HEK293T (cell line): Measurements from ENCODE around the gene KCNQ2.

Experiments used
- CTCF ChIA-PET: fragments of 350-600 bp; formaldehyde crosslinking; extraction: SDS; loops from one replicate; lab custom pipeline; 2021; ENCODE audit warnings: antibody characterized with exemption, inconsistent platforms; lab: Yijun Ruan, JAX
- POLR2A ChIA-PET: fragments of 350-600 bp; formaldehyde crosslinking; extraction: SDS; loops from one replicate; lab custom pipeline; 2020; ENCODE audit warnings: antibody characterized with exemption, inconsistent platforms; lab: Yijun Ruan, JAX
- DNase-seq: peaks from one replicate; pipeline ENCODE4 v3.0.0; 2012; ENCODE audit warnings: mixed read lengths; ENCODE audit errors: extremely low spot score
- ARNT ChIP-seq: fragments of 450-650 bp; IDR thresholded peaks from 2 replicates; pipeline ENCODE4 v1.6.1; 2017; ENCODE audit warnings: mild to moderate bottlenecking
- BHLHE40 ChIP-seq: fragments of 450-650 bp; IDR thresholded peaks from 2 replicates; pipeline ENCODE4 v1.6.1; 2016; ENCODE audit warnings: mild to moderate bottlenecking, moderate library complexity, borderline replicate concordance
- CTBP1 ChIP-seq: fragments of 450-650 bp; IDR thresholded peaks from 2 replicates; pipeline ENCODE4 v1.6.1; 2016; ENCODE audit warnings: borderline replicate concordance
- ELF4 ChIP-seq: fragments of 450-650 bp; IDR thresholded peaks from 2 replicates; pipeline ENCODE4 v1.6.1; 2017; ENCODE audit warnings: antibody characterized with exemption
- FOXA1 ChIP-seq: fragments of 450-650 bp; IDR thresholded peaks from 2 replicates; pipeline ENCODE4 v1.6.1; 2016; ENCODE audit warnings: mild to moderate bottlenecking
- FOXK2 ChIP-seq: fragments of 450-650 bp; IDR thresholded peaks from 2 replicates; pipeline ENCODE4 v1.6.1; 2016; ENCODE audit warnings: mild to moderate bottlenecking
- FOXM1 ChIP-seq: fragments of 450-650 bp; IDR thresholded peaks from 2 replicates; pipeline ENCODE4 v1.6.1; 2017; ENCODE audit warnings: mild to moderate bottlenecking, borderline replicate concordance
- HDGF ChIP-seq: fragments of 450-650 bp; IDR thresholded peaks from 2 replicates; pipeline ENCODE4 v1.6.1; 2017; ENCODE audit warnings: antibody characterized with exemption, borderline replicate concordance
- L3MBTL2 ChIP-seq: fragments of 450-650 bp; conservative IDR thresholded peaks from 2 replicates; pipeline ENCODE4 v1.6.1; 2016; ENCODE audit warnings: mild to moderate bottlenecking
- LEF1 ChIP-seq: fragments of 450-650 bp; IDR thresholded peaks from 2 replicates; pipeline ENCODE4 v1.6.1; 2017; ENCODE audit warnings: mild to moderate bottlenecking, borderline replicate concordance
- NFRKB ChIP-seq: fragments of 450-650 bp; IDR thresholded peaks from 2 replicates; pipeline ENCODE4 v1.6.1; 2016; ENCODE audit warnings: mild to moderate bottlenecking, moderate library complexity
- PKNOX1 ChIP-seq: fragments of 450-650 bp; IDR thresholded peaks from 2 replicates; pipeline ENCODE4 v1.6.1; 2016
- SP1 ChIP-seq: fragments of 450-650 bp; IDR thresholded peaks from 2 replicates; pipeline ENCODE4 v1.6.1; 2017
- SUZ12 ChIP-seq: fragments of 450-650 bp; IDR thresholded peaks from 2 replicates; pipeline ENCODE4 v1.6.1; 2016; ENCODE audit warnings: mild to moderate bottlenecking
- TARDBP ChIP-seq: fragments of 450-650 bp; IDR thresholded peaks from 2 replicates; pipeline ENCODE4 v1.6.1; 2016
- ZNF384 ChIP-seq: fragments of 450-650 bp; IDR thresholded peaks from 2 replicates; pipeline ENCODE4 v1.6.1; 2016

The KCNQ2 gene

GRCh38 chr20:63487116-63487764 lies 14.8 kb upstream of the KCNQ2 start:
- ChIA-PET CTCF (no interaction called here), POLR2A (interaction anchor here (1.0 kb wide), 1 partner anchor 34 kb away, joined by 3 read pairs; no protein-coding TSS in a partner anchor)
- TF ChIP-seq ELF4: no peak
- no peak for TF ChIP-seq FOXA1
- TF ChIP-seq SUZ12: no peak
- TF ChIP-seq HDGF: no peak
- DNase-seq: no peak

- DNase-seq: no peak
- CTCF ChIA-PET: no interaction called here
Observed at GRCh38 chr20:63486300-63486855, 13.9 kb upstream of the KCNQ2 start.

GRCh38 chr20:63484651-63485403 lies 12.4 kb upstream of the KCNQ2 start:
- TF ChIP-seq L3MBTL2: no peak
- TF ChIP-seq PKNOX1: no peak
- no peak for TF ChIP-seq HDGF
- TF ChIP-seq LEF1: no peak
- no peak for DNase-seq
- ChIA-PET POLR2A (interaction anchor here (1.2 kb wide), 1 partner anchor 11 kb away, joined by 3 read pairs; no protein-coding TSS in a partner anchor), CTCF (interaction anchor here (1.0 kb wide), 1 partner anchor 11 kb away, joined by 4 read pairs; no protein-coding TSS in a partner anchor)

More at GRCh38 chr20:63486300-63486855, 13.9 kb upstream of the KCNQ2 start:
- POLR2A ChIA-PET: interaction anchor here (1.0 kb wide), 1 partner anchor 35 kb away, joined by 3 read pairs; no protein-coding TSS in a partner anchor
- TF ChIP-seq HDGF (no peak), FOXM1 (no peak), PKNOX1 (no peak), ELF4 (no peak), TARDBP (no peak), SP1 (no peak), BHLHE40 (no peak), ARNT (no peak), FOXK2 (no peak), NFRKB (no peak), L3MBTL2 (no peak), LEF1 (no peak), FOXA1 (no peak)

- ChIA-PET CTCF (interaction anchor here (0.7 to 1.0 kb wide), 2 partner anchors 12 to 175 kb away, joined by 3 to 4 read pairs; no protein-coding TSS in a partner anchor), POLR2A (interaction anchor here (1.2 kb wide), 1 partner anchor 10 kb away, joined by 3 read pairs; no protein-coding TSS in a partner anchor)
Observed at GRCh38 chr20:63484236-63484635, 11.8 kb upstream of the KCNQ2 start.

GRCh38 chr20:63483834-63484233 lies 11.4 kb upstream of the KCNQ2 start:
- POLR2A ChIA-PET: interaction anchor here (1.2 kb wide), 1 partner anchor 10 kb away, joined by 3 read pairs; no protein-coding TSS in a partner anchor
- TF ChIP-seq ZNF384: no peak
- no peak for TF ChIP-seq ELF4
- TF ChIP-seq FOXM1: no peak
- TF ChIP-seq NFRKB: no peak
- no peak for TF ChIP-seq L3MBTL2
- TF ChIP-seq FOXA1: no peak
- TF ChIP-seq HDGF: no peak
- no peak for TF ChIP-seq BHLHE40
- TF ChIP-seq PKNOX1: no peak
- TF ChIP-seq LEF1: no peak
- TF ChIP-seq ARNT: no peak
- TF ChIP-seq TARDBP: no peak
- no peak for TF ChIP-seq CTBP1
- no peak for TF ChIP-seq SP1
- TF ChIP-seq SUZ12: no peak
- no peak for TF ChIP-seq FOXK2
- DNase-seq: no peak
- CTCF ChIA-PET: interaction anchor here (0.7 to 0.9 kb wide), 3 partner anchors 13 to 175 kb away, joined by 3 to 4 read pairs (median 3); no protein-coding TSS in a partner anchor

More at GRCh38 chr20:63484236-63484635, 11.8 kb upstream of the KCNQ2 start:
- DNase-seq: no peak
- TF ChIP-seq ZNF384 (no peak), ELF4 (no peak), TARDBP (no peak), BHLHE40 (no peak), PKNOX1 (no peak), L3MBTL2 (no peak), NFRKB (no peak), FOXM1 (no peak), HDGF (no peak), SP1 (no peak), CTBP1 (no peak), SUZ12 (no peak), ARNT (no peak), LEF1 (no peak), FOXA1 (no peak), FOXK2 (no peak)
